AG04449 (cell line): ENCODE data around the gene MISP3.
"Not testable (repeated sequence)": the region's sequence is repeated elsewhere in the genome, so short reads cannot be mapped to it uniquely, and the experiment has no call there.

Experiments used
- CTCF ChIA-PET: fragments of 350-600 bp; formaldehyde crosslinking; extraction: SDS; loops from one replicate; lab custom pipeline; 2021; ENCODE audit warnings: antibody characterized with exemption; lab: Yijun Ruan, JAX
- POLR2A ChIA-PET: fragments of 400-600, 350-600 bp; formaldehyde crosslinking; extraction: SDS; loops from one replicate; lab custom pipeline; 2020; ENCODE audit warnings: antibody characterized with exemption, inconsistent platforms; lab: Yijun Ruan, JAX
- DNase-seq: peaks from one replicate; pipeline ENCODE4 v3.0.0-alpha.2; 2010; ENCODE audit warnings: low read depth, low spot score
- H3K4me3 ChIP-seq: 2 replicates; pipeline ENCODE4 v1.5.1; 2011; ENCODE audit warnings: low read depth, mild to moderate bottlenecking, control low read depth, low read length
- CTCF ChIP-seq: IDR thresholded peaks from one replicate; pipeline ENCODE4 v1.5.1; 2011; ENCODE audit warnings: mild to moderate bottlenecking, moderate library complexity, low read length, control low read depth, inconsistent platforms; ENCODE audit not compliant: insufficient read depth; ENCODE audit errors: missing control alignments

The MISP3 gene

GRCh38 chr19:14048443-14049153 lies 24.0 kb upstream of the MISP3 start:
- POLR2A ChIA-PET, result no interaction called here
- no peak overlapping the region for H3K4me3 ChIP-seq
- CTCF ChIA-PET, result interaction anchor here (0.7 to 11.1 kb wide), 10 partner anchors 8 to 167 kb away, joined by 3 to 106 read pairs (median 4); partner anchors contain the start of genes IL27RA and PALM3
- peak; percentile 67 for TF ChIP-seq CTCF
- DNase-seq, result no peak

- H3K4me3 ChIP-seq, result no peak overlapping the region
- ChIA-PET CTCF (interaction anchor here (1.7 to 11.1 kb wide), 4 partner anchors 8 to 170 kb away, joined by 5 to 106 read pairs (median 20); partner anchors contain the start of gene PALM3), POLR2A (no interaction called here)
- DNase-seq, result no peak
- TF ChIP-seq CTCF, result no peak
Measured at GRCh38 chr19:14050512-14050911, 22.1 kb upstream of the MISP3 start.

- H3K4me3 ChIP-seq, DNase-seq, POLR2A ChIA-PET: not testable (repeated sequence)
- CTCF ChIA-PET, result interaction anchor here (0.9 to 11.1 kb wide), 5 partner anchors 8 to 170 kb away, joined by 4 to 106 read pairs (median 7); partner anchors contain the start of genes MISP3 and PALM3
Measured at GRCh38 chr19:14050961-14051360, 21.6 kb upstream of the MISP3 start.

- ChIA-PET CTCF (interaction anchor here (1.0 to 11.1 kb wide), 5 partner anchors 7 to 173 kb away, joined by 3 to 106 read pairs (median 7); partner anchors contain the start of gene PALM3), POLR2A (no interaction called here)
- no peak for TF ChIP-seq CTCF
Measured at GRCh38 chr19:14051980-14052379, 20.6 kb upstream of the MISP3 start.

GRCh38 chr19:14052470-14052869 lies 20.1 kb upstream of the MISP3 start:
- ChIA-PET POLR2A (interaction anchor here (0.6 kb wide), 1 partner anchor 466 kb away, joined by 3 read pairs; no protein-coding TSS in a partner anchor), CTCF (interaction anchor here (1.0 to 5.1 kb wide), 6 partner anchors 9 to 173 kb away, joined by 3 to 34 read pairs (median 6); partner anchors contain the start of genes MISP3 and PALM3)
- no peak for DNase-seq
- no peak overlapping the region for H3K4me3 ChIP-seq
- TF ChIP-seq CTCF, result no peak

More at GRCh38 chr19:14051980-14052379, 20.6 kb upstream of the MISP3 start:
- no peak for DNase-seq
- no peak overlapping the region for H3K4me3 ChIP-seq

GRCh38 chr19:14053032-14053431 lies 19.6 kb upstream of the MISP3 start:
- ChIA-PET CTCF (interaction anchor here (1.0 to 5.1 kb wide), 5 partner anchors 8 to 174 kb away, joined by 3 to 34 read pairs (median 5); partner anchors contain the start of genes MISP3 and PALM3), POLR2A (interaction anchor here (0.6 kb wide), 1 partner anchor 465 kb away, joined by 3 read pairs; no protein-coding TSS in a partner anchor)
- no peak for DNase-seq
- H3K4me3 ChIP-seq, result no peak overlapping the region
- no peak for TF ChIP-seq CTCF
